Activated CD4-positive, alpha-beta memory T cell treated with anti-CD3 and anti-CD28 coated beads, Interleukin-2, amount 10 ng/mL, durations not matched to agents 7 days and 5 days (primary cell): ENCODE data around the gene CDH24. TPM values are rescaled to one million over a fixed set of nuclear protein-coding genes. Genes with fewer than 3 reads are reported as not detected.

Experiments used
- CTCF ChIA-PET: fragments of 350-600 bp; sonication (Branson Sonifier 250); formaldehyde crosslinking; loops from one replicate; lab custom pipeline; 2021; ENCODE audit warnings: antibody characterized with exemption, inconsistent platforms; lab: Charles Lee
- POLR2A ChIA-PET: fragments of 350-600 bp; sonication (Branson Sonifier 250); formaldehyde crosslinking; loops from one replicate; lab custom pipeline; 2021; ENCODE audit warnings: antibody characterized with exemption; lab: Charles Lee
- DNase-seq: peaks from one replicate; pipeline ENCODE4 v3.0.0-alpha.2; 2020
- H3K27ac Mint-ChIP-seq: one replicate; pipeline ENCODE4 v1.8.0; 2021; ENCODE audit warnings: mild to moderate bottlenecking, mixed read lengths
- H3K27me3 Mint-ChIP-seq: one replicate; pipeline ENCODE4 v1.8.0; 2021; ENCODE audit warnings: mixed read lengths
- H3K36me3 Mint-ChIP-seq: one replicate; pipeline ENCODE4 v1.8.0; 2021; ENCODE audit warnings: low read depth, mixed read lengths
- H3K4me1 Mint-ChIP-seq: one replicate; pipeline ENCODE4 v1.8.0; 2021; ENCODE audit warnings: mixed read lengths
- H3K4me3 Mint-ChIP-seq: one replicate; pipeline ENCODE4 v1.8.0; 2021; ENCODE audit warnings: mild to moderate bottlenecking, mixed read lengths
- H3K9me3 Mint-ChIP-seq: one replicate; pipeline ENCODE4 v1.8.0; 2021; ENCODE audit warnings: mixed read lengths
- total RNA-seq, 2 experiments: library from RNA; stranded (reverse); gene quantifications; one replicate each; pipeline ENCODE4 v1.2.3, GENCODE V29; 2021

The CDH24 gene
- total RNA-seq, 2 experiments from 2014 or later, result 1.6 to 2.0 TPM

- Mint-ChIP-seq H3K27me3 (no peaks in the 10 kb centered on the region), H3K27ac (peak overlapping the region; percentile 86), H3K9me3 (no peaks in the 10 kb centered on the region), H3K4me3 (peak overlapping the region; percentile 72), H3K36me3 (peaks cover 32% of the 10 kb centered on the region), H3K4me1 (peaks cover 42% of the 10 kb centered on the region)
- ChIA-PET CTCF (interaction anchor here (0.6 to 2.6 kb wide), 9 partner anchors 24 to 161 kb away, joined by 3 to 16 read pairs (median 5); partner anchors contain the start of genes CDH24 and PRMT5), POLR2A (interaction anchor here (0.9 to 2.6 kb wide), 7 partner anchors 9 to 445 kb away, joined by 3 to 37 read pairs (median 7); partner anchors contain the start of genes ACIN1, C14orf119, DAD1 and HAUS4)
- no peak for DNase-seq
Observed at GRCh38 chr14:23033801-23034497, 23.4 kb downstream of the CDH24 start.

GRCh38 chr14:23033251-23033727 lies 24.0 kb downstream of the CDH24 start:
- POLR2A ChIA-PET, result interaction anchor here (0.6 to 2.6 kb wide), 5 partner anchors 8 to 205 kb away, joined by 3 to 37 read pairs (median 9); partner anchors contain the start of genes ACIN1, C14orf119 and PRMT5
- CTCF ChIA-PET, result interaction anchor here (0.6 to 2.6 kb wide), 8 partner anchors 25 to 161 kb away, joined by 3 to 16 read pairs (median 6); partner anchors contain the start of genes CDH24 and PRMT5
- Mint-ChIP-seq H3K27me3 (no peaks in the 10 kb centered on the region), H3K4me1 (peaks cover 48% of the 10 kb centered on the region), H3K36me3 (peaks cover 36% of the 10 kb centered on the region), H3K9me3 (no peaks in the 10 kb centered on the region), H3K27ac (peak overlapping the region; percentile 86), H3K4me3 (peak overlapping the region; percentile 72)
- DNase-seq, result no peak

GRCh38 chr14:23030936-23031335 lies 26.4 kb downstream of the CDH24 start:
- Mint-ChIP-seq H3K9me3 (no peaks in the 10 kb centered on the region), H3K27me3 (no peaks in the 10 kb centered on the region), H3K4me3 (no peak overlapping the region), H3K36me3 (peaks cover 46% of the 10 kb centered on the region), H3K27ac (no peak overlapping the region), H3K4me1 (peaks cover 53% of the 10 kb centered on the region)
- DNase-seq, result no peak
- ChIA-PET CTCF (interaction anchor here (0.9 to 1.8 kb wide), 5 partner anchors 24 to 44 kb away, joined by 3 to 8 read pairs (median 3); no protein-coding TSS in a partner anchor), POLR2A (interaction anchor here (0.6 to 1.1 kb wide), 3 partner anchors 24 to 28 kb away, joined by 3 read pairs; partner anchors contain the start of gene CDH24)

DNA sequence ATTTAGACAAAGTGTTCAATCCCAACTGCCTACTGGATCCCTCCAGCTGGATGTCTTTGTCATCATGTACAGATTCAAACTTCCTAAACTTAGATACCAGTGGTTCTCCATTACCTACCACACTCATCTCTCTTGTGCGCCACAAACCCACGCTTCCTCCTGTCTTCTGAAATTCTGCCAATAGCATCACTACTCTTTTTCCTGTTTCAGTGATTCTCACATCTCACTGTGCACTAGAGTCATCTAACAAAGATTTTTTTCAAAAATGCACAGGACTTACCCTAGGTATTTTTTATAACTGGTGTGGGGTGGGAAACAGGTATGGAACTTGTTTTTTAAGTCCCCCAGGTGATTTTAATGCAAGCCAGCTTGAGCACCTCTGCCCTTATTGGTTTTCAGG lies 28.5 kb downstream of the CDH24 start:
- CTCF ChIA-PET, result interaction anchor here (0.6 to 3.1 kb wide), 7 partner anchors 22 to 405 kb away, joined by 3 to 13 read pairs (median 4); partner anchors contain the start of gene CDH24
- no peak overlapping the region for H3K4me3 Mint-ChIP-seq
- peak overlapping the region; percentile 44 for H3K27ac Mint-ChIP-seq
- peak; percentile 26 for DNase-seq
- H3K27me3 Mint-ChIP-seq, result no peaks in the 10 kb centered on the region
- no peaks in the 10 kb centered on the region for H3K9me3 Mint-ChIP-seq
- POLR2A ChIA-PET, result interaction anchor here (0.7 to 2.2 kb wide), 8 partner anchors 8 to 440 kb away, joined by 3 to 18 read pairs (median 3); partner anchors contain the start of genes CDH24, DAD1, HAUS4 and HOMEZ
- H3K4me1 Mint-ChIP-seq, result peaks cover 51% of the 10 kb centered on the region
- H3K36me3 Mint-ChIP-seq, result peaks cover 64% of the 10 kb centered on the region

- Mint-ChIP-seq H3K27ac (peak overlapping the region; percentile 52), H3K27me3 (no peaks in the 10 kb centered on the region), H3K4me3 (no peak overlapping the region), H3K9me3 (no peaks in the 10 kb centered on the region), H3K36me3 (peaks cover 43% of the 10 kb centered on the region), H3K4me1 (peaks cover 38% of the 10 kb centered on the region)
- ChIA-PET POLR2A (interaction anchor here (1.0 to 2.0 kb wide), 2 partner anchors 9 to 19 kb away, joined by 5 to 14 read pairs; partner anchors contain the start of gene PSMB5), CTCF (interaction anchor here (1.2 to 2.7 kb wide), 4 partner anchors 15 to 95 kb away, joined by 4 to 12 read pairs (median 6); no protein-coding TSS in a partner anchor)
- no peak for DNase-seq
Observed at GRCh38 chr14:23025151-23025814, 32.0 kb downstream of the CDH24 start.

DNA sequence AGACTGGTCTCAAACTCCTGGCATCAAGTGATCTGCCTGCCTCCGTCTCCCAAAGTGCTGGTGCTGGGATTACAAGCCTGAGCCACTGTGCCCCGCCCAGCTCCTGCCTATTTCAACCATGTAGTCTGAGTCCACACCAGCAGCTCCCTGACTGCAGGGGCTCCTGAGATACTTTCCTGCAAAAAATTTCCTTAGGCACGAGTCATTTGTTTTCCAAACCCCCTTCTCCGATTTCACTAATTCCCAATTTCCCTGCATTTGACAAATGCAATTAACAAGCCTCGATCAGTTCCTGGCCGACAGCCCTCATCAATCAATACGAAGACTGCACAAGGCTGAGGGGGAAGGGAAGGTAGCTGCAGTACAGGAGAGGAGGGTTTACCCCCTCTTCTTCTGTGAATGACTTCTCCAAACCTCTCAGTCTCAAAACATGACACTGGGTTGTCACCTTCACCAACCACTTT lies 32.7 kb downstream of the CDH24 start:
- no peak for DNase-seq
- ChIA-PET POLR2A (interaction anchor here (0.9 to 2.0 kb wide), 4 partner anchors 9 to 42 kb away, joined by 3 to 14 read pairs (median 4); partner anchors contain the start of genes AJUBA and PSMB5), CTCF (interaction anchor here (1.2 to 2.7 kb wide), 6 partner anchors 14 to 95 kb away, joined by 4 to 12 read pairs (median 5); partner anchors contain the start of gene AJUBA)
- Mint-ChIP-seq H3K36me3 (peaks cover 43% of the 10 kb centered on the region), H3K27me3 (no peaks in the 10 kb centered on the region), H3K4me1 (peaks cover 38% of the 10 kb centered on the region), H3K27ac (no peak overlapping the region), H3K4me3 (no peak overlapping the region), H3K9me3 (no peaks in the 10 kb centered on the region)

DNA sequence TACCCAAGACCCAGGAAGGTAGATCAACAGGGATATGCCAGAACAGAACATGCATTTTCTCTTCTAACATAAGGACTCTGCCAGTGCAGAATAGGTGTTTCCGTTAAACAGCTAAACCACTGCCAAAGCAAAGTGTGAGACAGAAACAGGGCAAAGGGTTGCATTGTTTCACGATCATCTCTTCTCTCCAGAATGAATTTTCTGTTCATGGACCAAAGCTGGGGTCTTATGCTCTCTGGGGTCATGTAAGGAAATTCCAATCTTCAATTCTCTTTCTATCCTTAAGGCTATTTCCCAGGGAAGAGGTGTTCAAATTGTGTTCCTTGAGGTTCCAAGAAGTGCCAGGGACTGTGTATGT lies 33.5 kb downstream of the CDH24 start:
- Mint-ChIP-seq H3K4me1 (peaks cover 30% of the 10 kb centered on the region), H3K27me3 (no peaks in the 10 kb centered on the region), H3K9me3 (no peaks in the 10 kb centered on the region), H3K4me3 (no peak overlapping the region), H3K27ac (no peak overlapping the region), H3K36me3 (peaks cover 36% of the 10 kb centered on the region)
- ChIA-PET CTCF (interaction anchor here (0.6 to 2.7 kb wide), 7 partner anchors 13 to 50 kb away, joined by 3 to 12 read pairs (median 5); partner anchors contain the start of gene AJUBA), POLR2A (interaction anchor here (0.6 to 2.0 kb wide), 6 partner anchors 10 to 163 kb away, joined by 3 to 14 read pairs (median 3); partner anchors contain the start of genes AJUBA and PSMB5)
- no peak for DNase-seq

DNA sequence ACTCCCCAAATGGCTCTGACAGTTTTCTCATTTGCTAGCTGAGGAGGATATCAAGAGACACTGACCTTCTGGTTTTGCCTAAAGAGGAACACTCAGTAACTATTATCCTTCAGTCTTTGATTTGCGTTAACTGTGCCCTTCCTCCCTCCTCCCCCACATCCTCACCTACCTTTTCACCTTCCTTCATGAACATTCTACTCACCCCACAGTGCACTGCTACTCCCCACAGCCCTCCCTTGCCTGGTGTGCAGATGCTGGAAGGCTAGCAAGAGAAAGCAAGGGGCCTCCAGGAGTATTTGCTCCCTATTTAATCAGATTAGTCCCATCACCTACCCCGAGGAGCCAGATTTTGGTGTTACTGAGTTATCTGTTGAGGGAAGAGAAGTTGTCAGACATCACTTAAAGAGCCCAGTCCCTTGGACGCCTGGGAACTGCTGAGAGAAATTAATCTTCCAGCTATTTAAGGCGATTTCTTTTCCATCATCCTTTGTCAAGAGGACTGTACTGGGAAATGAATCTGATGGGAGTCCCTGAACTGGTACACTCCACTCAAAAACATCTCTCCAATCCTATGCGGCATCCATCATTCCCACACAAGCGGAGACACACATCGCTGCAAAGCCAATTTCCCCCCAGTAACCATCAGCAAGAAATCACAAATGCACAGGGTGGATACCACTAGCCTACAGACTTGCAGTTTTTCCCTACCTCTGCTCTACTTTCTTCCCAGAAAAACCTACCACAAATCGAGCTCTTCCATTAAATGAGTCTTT lies 34.1 kb downstream of the CDH24 start:
- POLR2A ChIA-PET, result interaction anchor here (0.6 to 1.5 kb wide), 5 partner anchors 10 to 162 kb away, joined by 3 to 8 read pairs (median 3); partner anchors contain the start of genes AJUBA and HAUS4
- H3K36me3 Mint-ChIP-seq, result peaks cover 33% of the 10 kb centered on the region
- H3K9me3 Mint-ChIP-seq, result no peaks in the 10 kb centered on the region
- no peak for DNase-seq
- H3K27me3 Mint-ChIP-seq, result no peaks in the 10 kb centered on the region
- no peak overlapping the region for H3K27ac Mint-ChIP-seq
- CTCF ChIA-PET, result interaction anchor here (0.5 to 2.7 kb wide), 9 partner anchors 15 to 78 kb away, joined by 3 to 12 read pairs (median 5); partner anchors contain the start of gene AJUBA
- no peak overlapping the region for H3K4me3 Mint-ChIP-seq
- peaks cover 26% of the 10 kb centered on the region for H3K4me1 Mint-ChIP-seq

DNA sequence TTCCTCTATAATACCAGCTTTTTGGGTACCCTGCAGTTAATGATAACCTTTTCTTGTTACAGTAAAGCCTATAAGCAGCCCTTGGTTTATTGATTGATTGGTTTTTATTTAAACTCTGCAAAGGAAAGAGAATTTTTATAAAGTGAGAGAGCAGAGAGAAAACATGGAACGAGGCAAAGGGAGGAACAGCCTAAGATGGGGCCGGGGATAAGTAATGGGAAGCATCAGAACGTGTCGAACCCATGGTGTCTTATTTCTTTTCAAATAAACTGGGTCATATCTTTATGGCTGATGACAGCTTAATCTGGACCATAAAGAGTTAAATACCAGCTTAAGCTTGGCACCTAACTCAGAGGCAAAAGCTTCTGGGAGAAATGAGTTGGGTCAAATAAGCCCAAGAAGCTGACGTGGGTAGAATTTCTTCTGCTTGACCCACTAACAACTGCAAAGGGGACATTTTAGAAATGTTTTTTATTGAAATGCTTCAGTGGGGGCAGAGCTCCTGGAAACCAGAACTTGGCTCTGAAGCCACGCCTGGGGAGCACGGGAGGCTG lies 35.4 kb downstream of the CDH24 start:
- Mint-ChIP-seq H3K36me3 (peaks cover 28% of the 10 kb centered on the region), H3K4me1 (peaks cover 22% of the 10 kb centered on the region)

GRCh38 chr14:23021434-23021833 lies 35.9 kb downstream of the CDH24 start:
- DNase-seq, result no peak
- Mint-ChIP-seq H3K4me3 (no peak overlapping the region), H3K9me3 (no peaks in the 10 kb centered on the region), H3K27me3 (no peaks in the 10 kb centered on the region), H3K36me3 (peaks cover 28% of the 10 kb centered on the region), H3K27ac (no peak overlapping the region), H3K4me1 (peaks cover 22% of the 10 kb centered on the region)
- ChIA-PET CTCF (interaction anchor here (1.6 to 2.1 kb wide), 2 partner anchors 26 to 35 kb away, joined by 4 to 5 read pairs; no protein-coding TSS in a partner anchor), POLR2A (interaction anchor here (1.0 to 1.9 kb wide), 4 partner anchors 7 to 65 kb away, joined by 3 to 10 read pairs (median 4); partner anchors contain the start of gene HAUS4)

More for the DNA sequence above, 35.4 kb downstream of the CDH24 start:
- Mint-ChIP-seq H3K9me3 (no peaks in the 10 kb centered on the region), H3K27ac (no peak overlapping the region), H3K27me3 (no peaks in the 10 kb centered on the region), H3K4me3 (no peak overlapping the region)
- ChIA-PET CTCF (interaction anchor here (1.2 to 2.1 kb wide), 3 partner anchors 15 to 36 kb away, joined by 3 to 5 read pairs (median 4); no protein-coding TSS in a partner anchor), POLR2A (interaction anchor here (0.8 to 1.6 kb wide), 3 partner anchors 11 to 65 kb away, joined by 3 to 4 read pairs (median 4); partner anchors contain the start of gene HAUS4)
- DNase-seq, result no peak
